ENCODE measurements around the gene NALF2.

Gene NALF2

GRCh38 chrX:69504626-69505612 is 793 bp downstream of the NALF2 start:
- no peak for DNase-seq

GRCh38 chrX:69505772-69506616 is 1.9 kb downstream of the NALF2 start:
- Histone ChIP-seq H3K9ac (ENCODE audit: low read depth, low read length) (no peak overlapping the region), H3K4me3 (ENCODE audit: low read depth in 1 of 2, low read length in 2 of 2) (no peak overlapping the region)

More at GRCh38 chrX:69504626-69505612, 793 bp downstream of the NALF2 start:
- Histone ChIP-seq H3K9ac (ENCODE audit: low read depth, low read length) (no peak overlapping the region), H3K36me3 (ENCODE audit: insufficient read depth, low read length) (no peaks in the 10 kb centered on the region), H3K9me3 (ENCODE audit: insufficient read depth, low read length, severe bottlenecking) (no peaks in the 10 kb centered on the region), H3K4me2 (ENCODE audit: insufficient read depth, low read length) (no peak overlapping the region), H3K27me3 (ENCODE audit: insufficient read depth, low read length, poor library complexity) (no peaks in the 10 kb centered on the region), H3K27ac (ENCODE audit: low read length) (no peak overlapping the region), H2AFZ (ENCODE audit: low read depth, low read length) (no peak overlapping the region), H3K79me2 (ENCODE audit: insufficient read depth, low read length) (no peaks in the 10 kb centered on the region), H3K4me3 (ENCODE audit: low read depth in 1 of 2, low read length in 2 of 2) (no peak overlapping the region), H4K20me1 (ENCODE audit: insufficient read depth, low read length) (no peaks in the 10 kb centered on the region), H3K4me1 (ENCODE audit: insufficient read depth, low read length) (no peaks in the 10 kb centered on the region)
- no peak for ATAC-seq (ENCODE audit: insufficient read depth, low read depth)
- TF ChIP-seq EZH2 (IDR thresholded peaks at IDR 0.05; ENCODE audit: borderline replicate concordance, low read depth, low read length, severe bottlenecking) = no peak
- TF ChIP-seq CTCF (IDR thresholded peaks at IDR 0.05; ENCODE audit: borderline replicate concordance, extremely low read depth, low read length, poor library complexity, severe bottlenecking) = no peak

GRCh38 chrX:69506617-69507499 is 2.7 kb downstream of the NALF2 start:
- H3K9ac ChIP-seq (ENCODE audit: low read depth, low read length) = no peak overlapping the region
- no peaks in the 10 kb centered on the region for H4K20me1 ChIP-seq (ENCODE audit: insufficient read depth, low read length)
- no peak overlapping the region for H3K4me3 ChIP-seq (ENCODE audit: low read depth in 1 of 2, low read length in 2 of 2)
- no peaks in the 10 kb centered on the region for H3K36me3 ChIP-seq (ENCODE audit: insufficient read depth, low read length)
- no peaks in the 10 kb centered on the region for H3K79me2 ChIP-seq (ENCODE audit: insufficient read depth, low read length)
- DNase-seq (no peak), ATAC-seq (ENCODE audit: insufficient read depth, low read depth) (no peak)
- no peak overlapping the region for H2AFZ ChIP-seq (ENCODE audit: low read depth, low read length)
- TF ChIP-seq CTCF (IDR thresholded peaks at IDR 0.05; ENCODE audit: borderline replicate concordance, extremely low read depth, low read length, poor library complexity, severe bottlenecking) (no peak), EZH2 (IDR thresholded peaks at IDR 0.05; ENCODE audit: borderline replicate concordance, low read depth, low read length, severe bottlenecking) (no peak)
- H3K4me2 ChIP-seq (ENCODE audit: insufficient read depth, low read length) = no peak overlapping the region
- no peak overlapping the region for H3K27ac ChIP-seq (ENCODE audit: low read length)
- H3K4me1 ChIP-seq (ENCODE audit: insufficient read depth, low read length) = no peaks in the 10 kb centered on the region
- H3K27me3 ChIP-seq (ENCODE audit: insufficient read depth, low read length, poor library complexity) = no peaks in the 10 kb centered on the region
- H3K9me3 ChIP-seq (ENCODE audit: insufficient read depth, low read length, severe bottlenecking) = no peaks in the 10 kb centered on the region

More at GRCh38 chrX:69505772-69506616, 1.9 kb downstream of the NALF2 start:
- TF ChIP-seq EZH2 (IDR thresholded peaks at IDR 0.05; ENCODE audit: borderline replicate concordance, low read depth, low read length, severe bottlenecking) = no peak
- Histone ChIP-seq H3K4me1 (ENCODE audit: insufficient read depth, low read length) (no peaks in the 10 kb centered on the region), H3K27ac (ENCODE audit: low read length) (no peak overlapping the region), H3K79me2 (ENCODE audit: insufficient read depth, low read length) (no peaks in the 10 kb centered on the region), H3K36me3 (ENCODE audit: insufficient read depth, low read length) (no peaks in the 10 kb centered on the region), H3K27me3 (ENCODE audit: insufficient read depth, low read length, poor library complexity) (no peaks in the 10 kb centered on the region), H4K20me1 (ENCODE audit: insufficient read depth, low read length) (no peaks in the 10 kb centered on the region), H3K4me2 (ENCODE audit: insufficient read depth, low read length) (no peak overlapping the region), H3K9me3 (ENCODE audit: insufficient read depth, low read length, severe bottlenecking) (no peaks in the 10 kb centered on the region), H2AFZ (ENCODE audit: low read depth, low read length) (no peak overlapping the region)
- ATAC-seq (ENCODE audit: insufficient read depth, low read depth) = no peak
- DNase-seq = no peak

Data from DND-41 (cell line).